ENCODE data around the gene ESRP2. TPM values are rescaled to one million over a fixed set of nuclear protein-coding genes. Genes with fewer than 3 reads are reported as not detected.

The ESRP2 gene
- total RNA-seq, 1 donor from 2014 or later, result not detected

DNA sequence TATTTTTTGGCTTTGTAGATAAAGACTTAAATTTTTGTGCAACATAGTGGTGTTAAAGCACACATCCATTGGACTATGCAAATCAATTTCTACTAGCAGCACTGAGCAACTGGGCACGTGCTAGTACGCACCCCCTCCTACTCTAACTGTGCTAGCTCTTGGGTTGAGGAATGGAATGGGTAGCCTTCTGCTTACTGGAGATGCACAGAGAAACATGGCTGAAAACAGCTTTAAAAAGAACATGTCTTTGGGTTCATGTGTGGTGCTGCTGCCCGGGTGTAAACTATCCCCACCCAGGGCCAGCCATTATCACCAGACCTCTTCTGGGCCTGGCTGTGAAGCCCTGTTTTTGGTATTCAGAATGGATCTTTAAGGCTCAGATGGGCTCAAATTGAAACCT, 7.3 kb downstream of the ESRP2 start:
- DNase-seq (ENCODE audit: low spot score), result no peak
- intact Hi-C loops (cut with DNase I), result no loop called here

DNA sequence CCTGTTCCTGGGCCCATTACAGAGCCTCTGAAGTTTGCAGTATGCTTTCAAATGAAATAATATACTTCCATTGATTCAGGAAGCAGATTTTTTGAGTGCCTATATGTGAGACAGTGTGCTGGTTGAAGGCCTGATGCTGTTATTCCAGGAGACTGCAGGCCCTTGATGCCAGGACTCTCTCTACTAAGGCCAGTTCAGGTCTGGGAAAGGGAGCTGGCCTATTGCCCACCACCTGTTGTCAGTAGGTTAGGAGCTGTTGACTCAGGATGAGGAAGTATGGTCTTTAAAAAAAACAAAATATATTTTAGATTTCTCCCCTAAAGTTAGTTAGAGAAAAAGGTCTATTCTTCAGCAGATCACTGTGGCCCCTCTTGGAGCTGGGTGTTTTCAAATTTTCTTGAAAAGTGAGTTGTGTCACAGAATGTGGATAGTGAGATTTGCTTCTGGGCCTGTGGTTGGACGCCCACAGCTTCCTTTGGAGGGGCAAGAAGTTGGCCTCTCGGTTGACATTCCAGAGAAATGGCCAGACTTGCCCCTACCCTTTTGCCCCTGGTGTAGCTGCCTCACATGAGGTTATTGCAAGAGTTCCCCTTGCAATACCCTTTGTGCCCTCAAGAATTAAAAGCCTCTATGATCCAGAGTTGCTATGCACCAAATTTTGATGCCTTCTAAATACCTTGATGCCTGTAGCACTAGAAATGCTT, 7.9 kb downstream of the ESRP2 start:
- intact Hi-C loops (cut with DNase I), result no loop called here
- no peak for DNase-seq (ENCODE audit: low spot score)

DNA sequence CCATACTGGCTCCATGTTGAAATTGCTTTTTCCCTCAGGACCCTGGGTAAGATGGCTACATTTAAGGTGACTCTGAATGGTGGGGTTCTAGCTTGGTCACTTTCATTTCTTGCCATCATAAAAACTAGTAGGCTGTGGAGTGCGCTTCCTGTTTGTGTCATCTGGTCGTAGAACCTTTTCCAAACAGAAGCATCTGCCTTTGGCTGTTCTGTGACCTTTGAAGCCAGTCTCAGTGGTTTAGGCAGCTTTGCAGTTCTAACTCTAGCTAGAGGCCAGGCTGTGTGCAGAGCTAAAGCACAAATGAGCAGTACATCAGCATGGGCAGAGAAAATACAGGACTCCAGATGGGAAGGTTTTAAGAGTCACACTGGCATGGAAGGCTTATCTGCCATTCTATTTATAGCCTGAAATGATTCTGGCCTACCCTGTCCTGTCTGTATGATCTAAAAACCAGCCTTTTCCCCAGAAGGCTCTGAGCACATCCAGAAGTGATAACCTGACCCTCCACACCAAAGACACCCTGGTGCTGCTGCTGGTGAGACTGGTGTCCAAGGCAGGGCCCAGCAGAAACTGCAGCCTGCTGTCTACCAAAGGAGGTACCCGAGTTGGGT, 8.6 kb downstream of the ESRP2 start:
- intact Hi-C loops (cut with DNase I), result no loop called here
- no peak for DNase-seq (ENCODE audit: low spot score)

DNA sequence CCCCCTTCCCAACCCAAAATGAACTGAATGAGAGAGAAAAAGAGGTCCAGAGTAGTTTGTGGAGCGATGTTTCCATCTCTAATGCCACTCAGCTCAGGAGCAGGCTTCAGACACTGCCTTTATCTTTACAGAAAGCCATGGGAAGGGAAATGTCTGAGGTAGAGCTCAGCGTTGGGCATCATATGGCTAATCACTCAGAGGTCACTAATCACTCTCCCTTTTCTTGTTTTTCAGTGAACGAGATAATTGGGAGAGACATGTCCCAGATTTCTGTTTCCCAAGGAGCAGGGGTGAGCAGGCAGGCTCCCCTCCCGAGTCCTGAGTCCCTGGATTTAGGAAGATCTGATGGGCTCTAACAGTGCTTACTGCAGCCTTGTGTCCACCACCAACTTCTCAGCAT, 9.8 kb downstream of the ESRP2 start:
- intact Hi-C loops (cut with DNase I), result no loop called here
- DNase-seq (ENCODE audit: low spot score), result no peak

DNA sequence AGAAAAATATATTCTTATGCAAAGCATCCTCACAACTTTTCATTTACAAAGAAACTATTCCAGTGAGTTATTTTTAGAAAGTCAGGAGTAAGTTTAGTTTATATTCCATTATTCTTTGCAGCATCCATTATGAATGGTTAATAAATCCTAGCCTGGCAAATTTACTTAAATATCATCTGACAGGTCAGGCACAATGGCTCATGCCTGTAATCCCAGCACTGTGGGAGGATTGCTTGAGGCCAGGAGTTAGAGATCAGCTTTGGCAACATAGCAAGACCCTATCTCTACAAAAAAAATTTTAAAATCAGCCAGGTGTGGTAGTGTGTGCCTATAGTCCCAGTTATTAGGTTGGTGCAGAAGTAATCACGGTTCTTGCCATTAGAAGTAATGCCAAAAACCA, 12.9 kb downstream of the ESRP2 start:
- intact Hi-C loops (cut with DNase I), result no loop called here
- DNase-seq (ENCODE audit: low spot score), result no peak

DNA sequence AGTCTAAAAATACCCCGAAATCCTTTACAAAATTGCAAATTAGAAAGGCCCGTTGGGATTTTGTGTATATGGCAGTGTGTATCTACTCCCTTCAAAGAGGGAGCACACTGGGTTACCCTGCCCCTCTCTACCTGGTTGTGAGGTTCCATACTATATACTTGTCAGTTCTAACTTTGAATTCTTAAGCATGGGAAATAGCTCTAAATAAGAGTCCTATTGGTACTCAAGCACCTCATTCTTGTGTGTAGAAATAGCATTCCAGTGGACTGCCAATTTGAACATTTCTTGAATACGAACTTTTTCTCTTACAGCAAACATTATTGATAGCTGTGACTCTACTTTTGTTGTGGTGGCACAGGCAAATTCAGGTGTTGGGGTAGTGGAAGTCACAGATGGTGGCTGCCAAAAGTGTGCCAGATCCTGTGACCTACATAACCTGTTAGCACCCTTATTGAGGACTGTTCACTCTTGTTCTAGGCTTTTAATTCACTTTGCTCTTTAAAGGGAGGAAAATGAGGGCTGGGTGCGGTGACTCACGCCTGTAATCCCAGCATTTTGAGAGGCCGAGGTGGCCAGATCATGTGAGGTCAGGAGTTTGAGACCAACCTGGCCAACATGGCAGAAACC, 16.1 kb downstream of the ESRP2 start:
- intact Hi-C loops (cut with DNase I), result no loop called here
- DNase-seq (ENCODE audit: low spot score), result no peak

DNA sequence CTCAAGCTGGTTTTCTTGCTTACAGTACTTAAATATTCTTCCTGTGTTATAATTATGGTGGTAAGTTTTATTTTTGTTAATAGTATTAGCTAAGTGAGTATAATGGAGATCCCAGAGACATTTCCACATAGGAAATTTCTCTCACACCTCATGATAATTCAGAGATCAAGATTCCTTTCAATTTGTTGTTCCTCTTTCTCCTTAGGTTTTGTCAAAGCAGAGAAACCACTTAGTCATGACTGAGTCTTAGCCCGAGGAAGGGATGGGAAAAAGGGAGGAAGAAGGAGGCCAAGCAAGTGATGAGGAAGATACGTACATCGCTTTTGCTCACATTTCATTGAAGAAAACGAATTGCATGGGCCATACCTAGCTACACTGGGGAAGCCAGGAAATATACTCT, 18.4 kb downstream of the ESRP2 start:
- intact Hi-C loops (cut with DNase I), result no loop called here
- no peak for DNase-seq (ENCODE audit: low spot score)

DNA sequence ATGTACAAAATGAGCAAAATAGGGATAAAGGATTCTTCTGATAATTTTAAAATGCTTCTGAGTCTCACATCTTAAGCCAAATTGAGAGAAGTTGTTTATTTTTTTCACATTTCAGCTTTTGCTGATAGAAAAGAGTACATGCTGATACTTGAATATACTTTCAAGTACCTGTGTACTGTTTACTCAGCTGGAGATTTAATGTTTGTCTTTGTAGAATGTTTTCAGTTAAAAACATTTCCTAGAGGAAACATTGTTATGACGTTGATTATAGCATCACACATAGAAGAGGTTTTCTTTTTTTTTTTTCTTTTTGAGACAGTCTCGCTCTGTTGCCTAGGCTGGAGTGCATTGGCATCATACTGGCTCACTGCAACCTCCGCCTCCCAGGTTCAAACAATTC, 19.7 kb downstream of the ESRP2 start:
- DNase-seq (ENCODE audit: low spot score), result no peak
- intact Hi-C loops (cut with DNase I), result no loop called here

DNA sequence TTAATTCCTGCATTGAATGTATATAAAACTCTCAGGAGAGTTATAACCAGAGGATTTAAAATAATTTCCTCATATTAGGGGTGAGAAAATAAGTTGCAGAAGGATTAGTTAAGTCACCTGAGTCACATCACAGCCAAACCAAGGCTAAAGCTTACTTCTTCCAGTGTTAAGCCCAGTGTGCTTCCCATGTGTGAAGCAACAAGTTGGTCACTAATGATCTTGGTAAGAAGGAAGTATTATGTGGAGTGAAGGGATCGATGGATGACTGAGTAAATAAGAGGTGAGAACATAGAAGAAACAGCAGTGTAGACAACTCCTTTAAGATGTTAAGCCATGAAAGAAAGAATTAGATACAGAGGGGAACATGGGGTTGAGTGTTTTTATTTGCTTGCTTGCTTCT, 20.6 kb downstream of the ESRP2 start:
- DNase-seq (ENCODE audit: low spot score), result no peak
- intact Hi-C loops (cut with DNase I), result no loop called here

DNA sequence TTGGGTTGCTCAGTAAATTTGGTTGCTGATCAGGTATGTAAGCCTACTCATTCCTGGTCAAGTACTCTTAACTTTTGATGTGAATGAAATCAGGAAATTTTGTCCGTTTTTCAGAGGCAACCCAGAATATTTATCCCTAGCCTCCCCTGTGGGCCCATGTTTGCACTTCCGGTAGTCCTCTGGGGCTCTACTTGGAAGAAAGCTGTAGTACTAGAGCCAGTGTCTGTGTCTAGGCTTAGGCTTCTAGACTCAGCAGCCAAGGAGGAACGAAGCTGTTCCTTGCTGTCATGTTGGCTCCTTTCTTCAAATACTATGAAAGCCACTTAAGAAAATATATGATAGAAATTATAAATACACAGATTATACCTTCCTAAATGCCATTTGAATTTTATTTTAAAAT, 21.2 kb downstream of the ESRP2 start:
- intact Hi-C loops (cut with DNase I), result no loop called here
- no peak for DNase-seq (ENCODE audit: low spot score)

DNA sequence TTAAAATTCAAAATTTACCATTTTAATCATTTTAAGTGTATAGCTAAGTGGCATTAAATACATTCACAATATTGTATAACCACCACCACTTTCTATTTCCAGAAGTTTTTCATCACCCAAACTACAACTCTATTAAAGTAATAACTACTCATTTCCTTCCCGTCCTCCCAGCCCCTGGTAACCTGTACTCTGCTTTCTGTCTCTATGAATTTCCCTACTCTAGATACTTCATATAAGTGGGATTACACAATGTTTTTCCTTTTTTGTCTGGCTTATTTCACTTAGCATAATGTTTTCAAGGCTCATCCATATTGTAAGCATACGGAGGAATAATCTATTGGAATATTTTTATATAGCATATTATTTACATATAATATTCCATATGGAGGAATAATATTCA, 29.7 kb downstream of the ESRP2 start:
- no peak for DNase-seq (ENCODE audit: low spot score)
- intact Hi-C loops (cut with DNase I), result no loop called here

DNA sequence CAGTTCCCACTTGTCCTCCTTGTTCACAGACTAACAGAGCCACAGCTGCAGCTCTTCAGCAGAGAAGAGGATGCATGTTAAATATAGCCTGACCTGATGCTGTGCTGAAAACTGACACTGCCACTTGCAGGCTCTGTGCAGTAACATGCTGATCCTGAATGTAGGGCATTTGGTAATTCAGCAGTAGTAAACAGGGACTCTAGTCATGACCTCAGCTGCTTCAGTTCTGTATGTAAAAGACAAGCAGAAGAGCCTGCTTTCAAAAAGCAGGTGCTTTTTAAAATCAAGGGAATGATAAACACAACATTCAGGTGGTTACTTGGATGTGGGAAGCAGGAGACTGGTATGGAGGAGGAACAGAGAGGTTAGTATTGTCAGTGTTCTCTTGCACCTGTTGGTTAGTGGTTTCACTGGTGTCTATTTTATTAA, 33.8 kb downstream of the ESRP2 start:
- no peak for DNase-seq (ENCODE audit: low spot score)
- intact Hi-C loops (cut with DNase I), result no loop called here

DNA sequence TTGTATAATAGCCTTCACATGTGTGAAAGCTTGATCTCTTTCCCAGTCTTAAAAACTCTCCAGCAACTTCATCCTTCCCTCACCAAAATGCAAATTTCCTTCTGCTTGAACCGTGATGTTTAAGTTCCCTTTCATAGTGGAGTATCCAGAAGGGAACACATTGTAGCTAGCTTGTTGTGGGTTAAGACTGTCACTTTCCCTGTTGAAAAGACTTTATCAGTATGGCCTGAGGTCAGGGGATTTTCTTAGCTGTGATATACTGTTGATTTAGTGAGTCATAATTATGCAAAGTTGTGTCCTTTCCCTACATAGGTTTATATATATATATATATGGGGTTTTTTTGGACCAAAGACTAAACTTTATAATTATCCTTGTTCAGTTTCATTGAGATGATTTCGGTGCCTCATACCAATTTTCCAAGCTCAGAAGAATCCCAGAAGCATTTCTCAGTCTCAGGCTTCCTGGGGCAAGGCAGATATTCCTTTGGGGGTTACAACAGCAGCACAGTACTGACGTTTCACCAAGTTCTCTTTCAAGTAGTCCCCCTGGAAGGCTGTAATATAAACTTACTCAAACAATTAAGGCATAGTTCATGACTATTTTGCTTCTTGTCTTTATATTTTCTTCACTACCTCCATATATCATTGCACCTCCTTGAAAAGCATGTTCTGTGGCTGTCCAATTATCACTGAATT, 35.7 kb downstream of the ESRP2 start:
- DNase-seq (ENCODE audit: low spot score), result no peak
- intact Hi-C loops (cut with DNase I), result no loop called here

DNA sequence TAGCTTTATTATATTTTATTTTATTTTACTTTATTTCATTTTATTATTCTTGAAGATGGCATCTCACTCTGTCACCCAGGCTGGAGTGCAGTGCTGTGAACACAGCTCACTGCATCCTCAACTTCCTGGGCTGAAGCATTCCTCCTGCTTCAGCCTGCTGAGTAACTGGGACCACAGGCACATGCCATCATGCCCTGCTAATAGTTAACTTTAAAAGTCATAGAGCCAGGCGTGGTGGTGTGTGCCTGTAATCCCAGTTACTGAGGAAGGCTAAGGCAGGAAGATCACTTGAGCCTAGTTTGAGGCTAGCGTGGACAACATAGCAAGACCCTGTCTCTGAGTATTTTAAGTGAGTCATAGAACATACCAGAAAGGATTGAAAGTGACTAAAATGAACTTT, 38.7 kb downstream of the ESRP2 start:
- DNase-seq (ENCODE audit: low spot score), result no peak
- intact Hi-C loops (cut with DNase I), result no loop called here

DNA sequence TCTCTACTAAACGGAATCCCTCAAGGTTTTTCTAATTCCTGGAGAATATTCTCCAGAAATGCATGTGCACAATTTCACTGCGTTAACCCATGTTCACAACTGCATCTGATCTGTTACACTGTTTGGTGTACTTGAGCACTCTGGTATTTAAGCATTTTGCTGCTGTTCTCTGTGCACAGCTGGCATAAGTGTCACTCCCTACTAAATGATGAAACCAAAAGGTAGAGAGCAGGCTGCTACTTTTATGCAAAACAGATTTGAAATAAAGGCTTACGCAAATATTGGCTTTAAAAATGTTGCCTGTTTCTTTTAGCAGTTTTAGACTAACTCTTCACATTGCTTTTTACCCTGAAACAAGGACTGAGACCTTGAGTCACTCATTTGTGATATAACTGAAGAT, 41.7 kb downstream of the ESRP2 start:
- intact Hi-C loops (cut with DNase I), result no loop called here
- no peak for DNase-seq (ENCODE audit: low spot score)

DNA sequence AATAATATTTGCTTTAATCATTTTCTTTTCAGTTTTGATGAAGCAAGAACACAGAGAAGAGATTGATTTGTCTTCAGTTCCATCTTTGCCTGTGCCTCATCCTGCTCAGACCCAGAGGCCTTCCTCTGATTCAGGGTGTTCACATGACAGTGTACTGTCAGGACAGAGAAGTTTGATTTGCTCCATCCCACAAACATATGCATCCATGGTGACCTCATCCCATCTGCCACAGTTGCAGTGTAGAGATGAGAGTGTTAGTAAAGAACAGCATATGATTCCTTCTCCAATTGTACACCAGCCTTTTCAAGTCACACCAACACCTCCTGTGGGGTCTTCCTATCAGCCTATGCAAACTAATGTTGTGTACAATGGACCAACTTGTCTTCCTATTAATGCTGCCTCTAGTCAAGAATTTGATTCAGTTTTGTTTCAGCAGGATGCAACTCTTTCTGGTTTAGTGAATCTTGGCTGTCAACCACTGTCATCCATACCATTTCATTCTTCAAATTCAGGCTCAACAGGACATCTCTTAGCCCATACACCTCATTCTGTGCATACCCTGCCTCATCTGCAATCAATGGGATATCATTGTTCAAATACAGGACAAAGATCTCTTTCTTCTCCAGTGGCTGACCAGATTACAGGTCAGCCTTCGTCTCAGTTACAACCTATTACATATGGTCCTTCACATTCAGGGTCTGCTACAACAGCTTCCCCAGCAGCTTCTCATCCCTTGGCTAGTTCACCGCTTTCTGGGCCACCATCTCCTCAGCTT, 45.0 kb downstream of the ESRP2 start:
- intact Hi-C loops (cut with DNase I), result no loop called here
- DNase-seq (ENCODE audit: low spot score), result no peak

DNA sequence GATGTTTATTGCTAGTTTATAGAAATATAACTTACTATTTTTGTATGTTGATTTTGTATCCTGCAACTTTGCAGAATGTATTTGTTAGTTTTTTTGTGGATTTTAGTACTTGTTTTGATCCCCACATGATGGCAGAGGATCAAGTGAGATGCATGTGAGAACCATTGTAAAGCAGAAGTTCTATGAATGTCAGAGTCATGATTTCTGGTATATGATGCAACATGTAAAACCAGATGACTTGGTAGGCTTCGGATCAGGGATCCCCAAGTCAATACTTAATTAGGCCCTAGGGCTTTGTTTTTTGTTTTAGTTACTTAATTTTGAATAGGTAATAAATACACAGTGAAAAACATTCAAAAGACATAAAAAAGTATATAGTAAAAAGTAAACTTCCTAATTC, 45.8 kb downstream of the ESRP2 start:
- intact Hi-C loops (cut with DNase I), result no loop called here
- DNase-seq (ENCODE audit: low spot score), result no peak

DNA sequence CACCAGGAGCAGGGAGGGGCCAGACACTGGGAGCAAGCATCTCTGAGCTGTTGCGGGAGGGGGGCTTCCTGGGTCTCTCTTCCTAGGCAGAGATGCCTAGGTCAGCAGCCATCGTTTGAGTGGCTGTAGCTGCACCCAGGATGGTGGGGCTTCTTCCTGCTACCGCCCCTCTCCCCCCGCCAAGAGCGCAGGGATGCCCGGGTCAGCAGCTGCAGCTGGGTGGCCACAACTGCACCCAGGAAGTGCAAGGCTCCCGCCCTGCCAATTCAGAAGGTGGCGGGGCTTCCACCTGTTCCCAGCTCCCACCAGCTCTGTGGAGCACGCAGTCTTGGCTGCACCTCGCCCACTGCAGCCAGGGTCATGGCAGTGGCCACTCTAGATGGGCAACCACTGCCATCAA, 47.8 kb downstream of the ESRP2 start:
- DNase-seq (ENCODE audit: low spot score), result no peak
- intact Hi-C loops (cut with DNase I), result no loop called here

DNA sequence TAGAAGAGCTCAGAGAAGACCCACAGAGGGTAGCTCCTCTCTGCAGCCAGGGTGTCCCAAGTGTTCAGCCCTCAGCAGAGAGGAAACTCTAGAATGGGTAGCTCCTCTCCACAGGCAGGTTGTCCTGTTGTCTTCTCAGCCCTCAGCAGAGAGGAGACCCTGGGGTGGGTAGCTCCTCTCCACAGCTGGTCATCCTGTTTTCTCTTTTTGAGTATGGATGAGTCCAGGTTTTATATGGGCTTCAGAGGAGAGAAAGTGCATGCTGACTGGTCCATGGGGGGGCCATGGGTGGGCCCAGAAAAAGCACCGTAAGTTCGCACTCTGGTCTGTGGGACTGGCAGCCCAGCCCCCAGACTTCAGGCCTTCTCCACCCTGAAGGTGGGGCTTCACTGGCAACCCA, 48.4 kb downstream of the ESRP2 start:
- intact Hi-C loops (cut with DNase I), result no loop called here
- DNase-seq (ENCODE audit: low spot score), result no peak

DNA sequence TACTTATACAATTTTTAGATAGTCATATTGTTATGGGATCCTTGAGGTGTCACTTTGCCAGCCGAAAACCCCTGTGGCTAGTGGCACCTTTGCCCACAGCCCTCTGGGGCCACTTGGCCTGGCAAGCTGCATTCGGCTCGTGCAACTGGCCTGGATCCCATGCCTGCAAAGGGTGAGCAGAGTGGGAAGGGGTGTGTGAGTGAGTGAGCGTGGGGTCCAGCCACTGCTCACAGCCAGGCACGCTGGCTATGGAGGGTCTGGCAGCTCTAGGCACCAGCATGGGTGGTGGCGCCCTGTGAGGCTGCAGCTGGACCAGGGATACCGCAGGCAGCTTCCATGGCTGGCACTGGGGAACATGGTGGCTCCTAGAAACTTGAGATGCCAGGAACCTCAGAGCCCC, 49.0 kb downstream of the ESRP2 start:
- intact Hi-C loops (cut with DNase I), result no loop called here

More for the DNA sequence above, 49.0 kb downstream of the ESRP2 start:
- DNase-seq (ENCODE audit: low spot score), result peak; percentile 75
